ENCODE results near the gene PLEKHA7. TPM values are rescaled to one million over a fixed set of nuclear protein-coding genes. Genes with fewer than 3 reads are reported as not detected.
"Not testable (repeated sequence)": the region's sequence is repeated elsewhere in the genome, so short reads cannot be mapped to it uniquely, and the experiment has no call there.

Gene PLEKHA7
- total RNA-seq, 1 donor from 2014 or later: 4.8 TPM

DNA sequence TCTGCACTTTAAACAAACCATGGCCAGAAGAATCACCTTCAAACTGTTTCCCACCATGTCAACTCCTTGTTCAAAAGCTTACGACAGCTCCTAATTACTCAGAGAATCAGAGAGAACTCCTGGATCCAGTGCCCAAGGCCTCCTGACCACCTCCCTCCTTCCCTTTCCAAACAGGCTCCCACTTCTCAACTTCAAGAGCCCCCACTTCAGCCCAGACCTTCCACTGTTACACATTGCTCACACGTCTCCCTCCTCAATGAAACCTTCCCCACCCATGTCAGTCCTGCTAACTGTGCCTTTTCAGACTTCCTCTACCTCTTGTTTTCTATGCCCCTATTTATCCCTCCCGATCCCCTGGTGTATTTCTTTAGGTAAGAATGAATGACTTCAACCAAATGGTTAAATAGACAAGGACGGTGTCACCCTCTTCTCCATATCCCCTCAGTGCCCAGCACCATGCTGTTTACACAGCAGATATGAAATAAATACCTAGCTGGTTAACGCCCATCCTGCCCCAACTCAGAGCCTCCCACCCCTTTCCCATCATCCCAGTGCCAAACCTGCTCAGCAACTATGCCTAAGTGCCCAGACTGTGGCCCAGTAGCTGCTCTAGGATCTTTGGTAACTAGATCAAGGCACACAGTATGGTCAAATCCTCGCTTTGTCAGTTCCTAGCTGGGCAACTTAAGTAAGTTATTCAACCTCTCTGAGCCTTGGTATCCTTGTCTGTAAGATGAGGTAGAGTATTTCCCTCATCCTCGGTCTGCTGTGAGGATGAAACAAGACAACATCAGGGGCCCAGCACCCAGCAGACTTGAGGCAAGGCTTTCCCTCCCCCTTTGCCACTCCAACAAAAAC is 36.8 kb downstream of the PLEKHA7 start:
- no peak for DNase-seq (ENCODE audit: low read depth in 2 of 2)

DNA sequence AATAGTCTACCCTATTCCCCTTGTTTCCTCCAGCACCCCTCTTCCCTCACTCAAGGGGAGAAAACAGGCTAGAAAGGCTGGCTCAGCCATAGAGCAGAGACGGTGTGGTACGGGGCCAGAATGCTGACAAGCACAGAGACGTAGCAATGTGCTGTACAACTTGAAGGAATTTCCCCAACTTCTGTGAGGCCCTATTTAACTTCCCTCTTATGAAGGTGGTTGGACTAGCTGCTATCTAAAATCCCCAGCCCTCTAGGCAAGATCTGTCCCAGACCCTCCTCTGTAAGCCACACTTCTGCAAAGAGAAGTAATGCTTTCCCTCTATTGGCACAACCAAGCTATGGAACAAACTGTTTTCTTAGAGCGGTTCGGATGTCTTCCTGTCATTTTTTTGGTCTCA is 37.8 kb downstream of the PLEKHA7 start:
- no peak for DNase-seq (ENCODE audit: low read depth in 2 of 2)

DNA sequence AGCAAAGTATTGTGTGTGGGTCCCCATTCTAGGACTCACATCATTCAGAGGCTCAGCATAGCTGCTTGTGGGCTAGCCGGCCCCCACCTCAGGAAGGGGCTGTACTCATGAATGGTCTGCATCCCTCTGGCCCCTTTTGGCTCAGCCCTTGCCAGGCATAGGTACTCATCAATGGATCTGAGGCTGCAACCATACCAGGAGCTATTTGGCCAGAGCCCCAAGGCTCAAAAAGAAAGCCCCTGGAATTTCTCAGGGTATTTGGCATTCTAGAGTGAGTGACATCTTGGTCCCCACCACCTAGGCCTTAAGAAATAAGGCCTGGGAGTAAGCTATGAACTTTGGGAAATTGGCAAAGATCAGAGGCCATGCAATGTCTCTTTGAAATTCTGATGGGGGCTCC is 38.3 kb downstream of the PLEKHA7 start:
- no peak for DNase-seq (ENCODE audit: low read depth in 2 of 2)

DNA sequence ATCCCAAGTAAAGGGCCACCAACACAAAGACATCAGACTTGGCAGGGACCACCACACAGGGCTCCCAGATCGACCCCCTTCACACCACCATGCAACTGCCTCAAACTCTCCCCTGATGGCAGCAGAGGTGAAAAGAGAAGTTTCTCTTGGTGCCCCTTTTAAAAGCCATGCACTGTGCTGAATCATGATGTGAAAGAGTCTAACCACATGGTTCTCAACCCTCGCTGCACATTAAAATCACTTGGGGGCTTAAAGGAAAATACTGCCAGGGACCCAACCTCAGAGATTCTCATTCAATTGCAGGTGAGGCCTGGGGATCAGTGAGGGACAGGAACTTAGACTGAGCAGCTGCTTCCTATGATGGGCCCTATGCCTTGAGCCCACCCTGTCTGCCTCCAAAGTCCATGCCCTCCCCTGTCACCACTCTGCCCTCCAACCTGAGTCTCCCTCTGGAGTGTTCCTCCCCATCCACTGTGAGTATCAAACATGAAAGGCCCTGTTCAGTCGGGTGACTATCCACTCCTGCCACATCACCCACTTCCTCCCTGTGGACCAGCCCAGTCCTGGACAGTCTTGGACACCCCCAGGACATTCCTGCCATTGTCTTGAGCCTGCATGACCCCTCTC is 40.8 kb downstream of the PLEKHA7 start:
- no peak for DNase-seq (ENCODE audit: low read depth in 2 of 2)

DNA sequence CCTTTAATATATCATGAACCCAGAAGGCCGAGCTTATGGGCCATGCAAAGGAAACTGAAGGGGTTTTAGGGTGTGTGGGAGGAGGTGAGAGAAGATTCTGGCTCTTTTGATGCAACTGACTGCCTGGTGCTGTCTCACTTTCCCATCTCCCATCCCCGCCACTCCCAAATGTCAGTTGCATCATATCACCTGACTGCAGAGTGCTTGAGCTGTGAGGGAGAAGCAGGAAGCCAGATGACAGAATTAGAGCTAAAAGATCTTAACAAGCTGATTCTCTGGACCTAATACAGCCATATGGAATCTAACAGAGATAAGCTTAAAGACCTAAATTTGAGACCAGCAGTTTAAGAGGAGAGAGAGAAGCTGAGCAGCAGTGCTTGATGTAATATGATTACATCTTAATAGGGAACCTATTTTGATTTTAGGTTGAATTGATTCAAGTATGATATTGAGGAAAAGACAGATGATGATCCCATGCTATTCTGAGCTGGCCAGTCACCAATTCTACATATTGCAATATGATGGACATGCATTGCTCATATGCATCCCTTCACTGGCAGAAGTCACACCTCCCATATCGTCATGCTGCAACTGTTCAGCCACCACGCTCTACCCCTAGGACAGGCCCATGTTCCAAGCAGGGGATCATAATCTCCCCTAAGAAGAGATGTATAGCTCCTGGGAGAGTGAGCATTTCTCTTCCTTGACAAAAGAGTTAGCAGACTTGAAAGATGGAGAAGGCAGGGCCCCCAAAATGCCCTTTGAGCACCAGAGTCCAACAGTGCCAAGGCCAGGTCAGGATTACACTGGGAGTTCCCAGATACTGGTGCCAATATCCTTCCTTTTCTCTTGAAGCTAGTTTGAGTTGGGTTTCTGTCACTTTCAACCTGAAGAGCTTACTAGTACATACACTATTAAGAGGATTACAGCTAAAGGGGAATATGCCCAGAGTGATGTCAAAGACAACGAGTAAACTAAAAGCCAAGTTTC is 44.9 kb downstream of the PLEKHA7 start:
- no peak for DNase-seq (ENCODE audit: low read depth in 2 of 2)

DNA sequence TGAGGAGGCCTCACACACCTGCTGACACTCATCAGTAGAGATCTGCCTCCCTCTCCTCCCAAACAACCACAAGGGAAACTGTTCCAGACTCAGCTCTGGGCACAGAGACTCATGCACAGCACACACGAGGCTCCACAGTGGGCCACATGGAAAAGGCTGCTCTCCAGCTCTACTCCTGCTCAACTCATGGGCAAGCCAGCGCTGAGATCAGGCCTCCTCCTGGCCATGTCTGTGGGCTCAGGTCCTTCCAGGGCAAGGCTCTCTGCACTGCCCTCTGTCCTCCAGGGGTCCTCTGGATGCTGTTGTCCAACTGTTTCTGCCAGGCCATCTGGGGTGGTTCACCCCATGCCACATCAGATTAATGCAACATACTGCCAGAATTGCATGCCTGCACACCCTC is 46.0 kb downstream of the PLEKHA7 start:
- DNase-seq (ENCODE audit: low read depth in 2 of 2): no peak

DNA sequence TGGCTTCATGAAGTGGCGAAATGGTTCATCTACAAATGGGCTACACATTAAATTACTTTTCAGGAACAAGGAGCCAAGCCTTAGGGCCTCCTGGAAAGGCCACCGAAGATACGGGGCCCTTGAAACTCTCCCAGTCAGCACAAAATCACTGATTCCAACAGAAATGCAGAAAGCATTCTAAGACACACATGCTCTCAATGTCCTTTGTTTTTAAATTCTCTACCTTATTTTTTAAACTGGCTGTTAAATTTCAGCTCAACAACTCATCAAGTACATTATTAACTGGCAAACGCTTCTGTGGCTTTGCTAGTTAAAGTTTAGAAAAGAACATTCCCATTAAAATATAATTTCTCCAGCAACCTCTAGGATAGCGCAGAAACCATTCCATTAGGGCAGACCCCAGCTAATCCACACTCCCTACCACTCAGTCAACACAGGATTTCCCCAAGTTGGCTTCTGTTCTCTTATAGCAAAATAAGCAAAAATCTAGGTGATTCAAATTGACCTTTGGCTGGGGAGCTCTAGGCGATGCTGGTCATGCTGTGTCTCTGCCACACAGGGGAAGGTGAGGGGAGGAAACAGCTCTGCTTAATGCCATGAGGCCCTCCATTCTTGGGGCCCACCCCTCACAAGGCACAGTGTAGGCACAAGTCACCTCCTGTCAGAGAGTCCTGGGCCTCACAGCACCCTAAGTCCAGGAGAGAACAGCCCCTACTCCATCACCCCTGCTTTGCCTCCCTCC is 47.1 kb downstream of the PLEKHA7 start:
- DNase-seq (ENCODE audit: low read depth in 2 of 2): no peak

DNA sequence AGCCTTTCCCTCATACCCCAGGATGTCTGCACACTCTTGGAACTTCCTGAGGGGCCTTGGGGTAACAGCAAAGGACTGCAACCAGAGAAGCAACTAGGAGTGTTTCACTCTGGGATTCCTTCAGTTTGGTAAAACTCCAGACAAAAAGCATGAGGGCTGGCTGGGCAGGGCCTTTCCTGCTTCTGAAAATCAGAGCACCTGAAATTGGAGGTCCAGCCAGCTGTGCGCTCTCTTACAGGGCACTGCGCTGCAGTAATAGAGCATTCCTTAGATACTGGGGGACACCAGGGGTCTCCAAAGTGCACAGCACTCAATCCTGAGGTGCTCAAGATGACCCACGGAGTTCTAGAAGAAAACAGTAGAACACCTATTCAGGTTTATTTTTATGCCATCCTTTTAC is 49.7 kb downstream of the PLEKHA7 start:
- no peak for DNase-seq (ENCODE audit: low read depth in 2 of 2)

DNA sequence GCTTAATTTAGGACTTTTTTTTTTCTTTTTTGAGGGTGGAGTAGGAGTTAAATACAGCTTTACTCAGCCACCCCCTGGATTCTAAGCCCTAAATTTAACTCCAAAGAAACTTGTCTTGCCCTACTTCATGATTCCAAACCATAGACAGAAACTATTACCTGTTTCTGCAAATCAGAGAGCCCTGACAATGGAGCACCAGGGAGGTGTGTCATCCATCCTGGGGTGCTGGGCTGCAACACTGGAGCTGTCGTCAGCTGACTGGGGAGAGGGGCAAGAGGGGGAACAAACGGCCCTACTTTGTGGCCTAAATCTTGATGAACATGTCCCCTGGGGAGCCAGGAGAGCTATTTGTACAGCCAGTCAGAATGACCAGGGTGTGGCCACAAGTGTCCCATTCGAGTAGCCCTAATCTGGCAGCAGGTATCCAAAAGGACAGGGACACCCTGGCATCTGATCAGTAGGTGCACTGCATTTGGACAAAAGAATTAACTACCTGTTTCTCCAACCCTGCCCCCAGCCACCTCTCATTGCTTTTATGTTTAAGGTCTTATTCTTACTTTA is 50.8 kb downstream of the PLEKHA7 start:
- no peak for DNase-seq (ENCODE audit: low read depth in 2 of 2)

DNA sequence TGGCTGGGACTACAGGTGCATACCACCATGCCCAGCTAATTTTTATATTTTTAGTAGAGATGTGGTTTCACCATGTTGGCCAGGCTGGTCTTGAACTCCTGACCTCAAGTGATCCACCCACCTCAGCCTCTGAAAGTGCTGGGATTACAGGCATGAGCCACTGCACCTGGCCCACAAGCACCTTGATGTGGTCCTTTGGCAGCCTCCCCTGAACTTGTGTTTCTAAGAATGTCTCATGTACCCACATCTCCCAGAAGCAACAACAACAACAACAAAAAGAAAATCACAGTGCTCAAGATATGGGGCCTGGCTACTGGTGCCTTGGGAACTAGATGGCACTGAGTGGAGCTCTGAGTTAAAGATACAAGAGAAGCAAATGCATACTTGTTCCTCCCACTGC is 51.6 kb downstream of the PLEKHA7 start:
- DNase-seq (ENCODE audit: low read depth in 2 of 2): not testable (repeated sequence)

DNA sequence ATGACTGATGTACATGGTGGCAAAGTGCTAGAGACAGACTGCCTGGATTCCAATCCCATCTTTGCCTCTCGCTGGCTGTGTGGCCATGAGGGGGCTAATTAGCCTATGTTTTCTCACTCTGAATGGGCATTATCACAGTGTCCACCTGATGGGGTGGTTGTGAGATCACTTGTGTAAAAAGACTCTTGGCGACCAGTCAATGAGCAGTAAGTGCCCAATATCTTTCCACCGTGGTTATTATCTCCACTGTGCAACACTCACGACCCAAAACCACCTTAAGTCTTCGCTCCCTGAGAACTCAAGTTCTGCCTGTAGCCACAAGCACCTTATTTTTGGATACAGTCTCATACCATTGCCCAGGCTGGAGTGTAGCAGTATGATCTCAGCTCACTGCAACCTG is 52.1 kb downstream of the PLEKHA7 start:
- DNase-seq (ENCODE audit: low read depth in 2 of 2): no peak

DNA sequence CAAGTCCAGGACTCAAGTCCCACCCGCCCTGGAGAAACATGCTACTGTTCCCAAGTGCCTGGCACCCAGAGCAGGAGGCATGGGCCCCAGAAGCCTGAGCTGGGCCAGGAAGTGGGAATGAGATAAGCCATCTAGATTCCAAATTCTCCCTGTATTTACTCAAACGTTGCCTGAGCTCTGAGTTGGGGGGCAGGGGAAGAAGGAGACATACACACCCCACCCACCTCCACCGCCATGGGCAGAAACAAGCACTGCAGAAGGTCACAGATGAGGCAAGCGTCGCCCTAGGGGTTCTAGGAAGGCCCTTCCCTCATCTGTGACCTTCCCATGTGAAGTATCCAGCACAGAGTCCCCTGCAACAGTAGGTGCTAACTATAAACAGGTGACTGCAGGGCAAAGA is 54.0 kb downstream of the PLEKHA7 start:
- DNase-seq (ENCODE audit: low read depth in 2 of 2): no peak

DNA sequence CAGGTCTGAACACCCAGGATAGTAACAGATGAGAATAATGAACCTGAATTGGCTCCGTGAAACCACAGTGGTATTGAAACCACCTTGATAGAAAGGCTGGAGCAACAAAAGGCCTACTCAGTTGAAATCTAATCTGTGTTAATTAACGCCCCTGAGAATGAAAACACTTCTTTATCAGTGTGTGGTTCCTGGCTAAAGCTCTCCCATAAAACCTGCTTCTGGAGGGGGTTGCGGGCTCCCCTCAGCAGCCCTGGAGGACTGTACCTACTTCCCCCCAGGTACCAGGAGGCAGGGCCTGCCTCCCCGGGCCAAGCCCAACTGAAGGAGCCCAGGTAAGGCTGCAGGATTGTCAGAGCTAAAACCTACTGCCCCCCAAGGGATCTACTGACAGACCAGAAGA is 54.6 kb downstream of the PLEKHA7 start:
- DNase-seq (ENCODE audit: low read depth in 2 of 2): no peak

DNA sequence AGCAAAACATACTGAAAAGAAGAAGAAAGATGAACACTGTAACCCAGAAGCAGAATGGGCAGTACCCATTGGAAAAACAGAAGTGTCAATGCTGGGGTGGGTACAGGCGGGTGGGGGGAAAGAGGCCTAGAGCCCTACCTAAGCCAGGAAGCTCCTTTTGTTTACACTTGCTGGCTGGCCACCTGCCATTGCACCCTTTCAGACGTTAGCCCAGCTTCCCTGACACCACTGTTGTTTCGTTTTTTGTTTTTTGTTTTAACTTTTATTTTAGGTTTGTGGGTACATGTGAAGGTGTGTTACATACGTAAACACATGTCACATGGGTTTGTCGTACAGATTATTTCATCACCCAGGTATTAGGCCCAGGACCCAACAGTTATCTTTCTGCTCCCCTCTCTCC is 55.4 kb downstream of the PLEKHA7 start:
- DNase-seq (ENCODE audit: low read depth in 2 of 2): no peak

DNA sequence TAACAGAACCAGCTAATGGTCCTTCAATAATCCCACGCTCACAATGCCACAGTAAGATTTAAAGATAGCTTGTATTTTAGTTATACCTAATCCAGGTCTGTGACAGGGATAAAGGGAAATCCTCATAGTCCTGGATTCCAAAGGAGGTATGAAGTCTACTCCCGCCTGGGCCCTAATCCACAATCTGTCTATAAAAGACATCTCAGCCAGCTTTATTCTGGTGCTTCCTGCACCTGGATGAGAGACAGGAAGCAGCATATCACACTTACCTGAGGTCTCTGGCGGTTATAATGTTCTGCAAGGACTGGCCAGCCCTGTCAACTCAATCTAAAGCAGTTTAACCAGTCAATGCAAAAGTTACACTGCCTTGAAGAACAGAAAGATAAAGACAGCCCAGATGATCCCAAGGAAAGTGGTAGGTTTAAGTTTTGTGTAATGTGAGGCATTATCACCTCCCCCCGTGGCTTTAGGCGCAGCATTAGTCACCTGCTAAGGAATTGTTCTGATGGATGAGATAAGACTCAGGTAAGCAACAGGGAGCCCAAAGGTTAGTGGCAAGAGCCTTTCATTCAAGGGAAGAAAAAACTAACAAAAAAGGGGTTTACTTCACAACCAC is 57.6 kb downstream of the PLEKHA7 start:
- DNase-seq (ENCODE audit: low read depth in 2 of 2): no peak

DNA sequence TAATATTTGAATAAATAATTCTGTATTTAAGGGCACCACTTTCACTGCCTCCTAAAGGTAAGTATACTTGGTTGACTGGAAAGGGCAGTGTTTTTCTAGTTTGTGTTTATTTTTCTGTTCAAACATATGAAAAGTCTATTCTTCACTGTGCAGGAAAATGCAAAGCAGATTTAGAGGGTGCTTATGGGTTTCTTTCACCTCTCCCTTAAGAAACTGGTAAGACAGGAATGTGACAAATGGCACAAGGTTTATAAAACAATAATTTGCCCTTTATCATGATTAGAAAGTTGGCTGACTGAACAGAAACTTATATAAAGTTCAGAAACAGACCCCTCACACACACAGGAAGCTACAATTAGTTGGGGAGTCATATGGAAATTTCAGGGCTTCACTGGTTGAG is 60.6 kb downstream of the PLEKHA7 start:
- no peak for DNase-seq (ENCODE audit: low read depth in 2 of 2)

DNA sequence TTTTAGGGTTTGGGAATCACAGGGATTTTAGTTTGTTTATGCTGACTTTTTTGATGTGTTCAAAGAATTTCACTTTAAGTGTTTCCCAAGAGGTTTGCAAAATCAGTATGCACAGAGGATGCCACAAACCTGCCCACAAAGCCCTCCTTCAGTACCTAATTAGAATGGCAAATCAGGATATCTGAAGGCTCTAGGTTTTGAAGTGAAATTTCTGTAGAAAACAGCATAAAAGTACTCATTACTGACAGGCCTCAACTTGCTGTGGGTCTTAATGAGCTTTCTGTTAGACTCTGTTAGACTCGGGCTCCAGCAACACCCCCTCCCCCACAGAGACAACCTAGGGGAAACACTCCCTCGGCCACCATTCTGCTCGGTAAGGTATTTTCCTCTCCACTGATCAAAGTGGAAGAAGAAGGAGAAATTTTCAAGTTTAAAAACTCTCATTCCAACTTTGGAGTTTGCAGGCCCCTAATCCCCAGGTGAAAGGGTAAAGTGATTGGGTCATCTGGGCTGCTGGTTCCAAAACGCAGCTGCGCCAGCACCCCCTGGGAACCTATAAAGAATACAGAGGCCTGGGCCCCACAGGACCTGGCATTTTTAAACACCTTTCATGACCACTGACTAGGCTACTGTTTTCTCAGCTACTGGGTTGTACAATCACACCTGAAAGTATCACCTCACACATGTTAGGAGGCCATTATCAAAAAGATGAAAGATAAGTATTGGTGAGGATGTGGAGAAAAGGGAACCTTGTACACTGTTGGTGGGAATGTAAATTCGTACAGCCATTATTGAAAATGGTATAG is 67.5 kb downstream of the PLEKHA7 start:
- DNase-seq (ENCODE audit: low read depth in 2 of 2): no peak

DNA sequence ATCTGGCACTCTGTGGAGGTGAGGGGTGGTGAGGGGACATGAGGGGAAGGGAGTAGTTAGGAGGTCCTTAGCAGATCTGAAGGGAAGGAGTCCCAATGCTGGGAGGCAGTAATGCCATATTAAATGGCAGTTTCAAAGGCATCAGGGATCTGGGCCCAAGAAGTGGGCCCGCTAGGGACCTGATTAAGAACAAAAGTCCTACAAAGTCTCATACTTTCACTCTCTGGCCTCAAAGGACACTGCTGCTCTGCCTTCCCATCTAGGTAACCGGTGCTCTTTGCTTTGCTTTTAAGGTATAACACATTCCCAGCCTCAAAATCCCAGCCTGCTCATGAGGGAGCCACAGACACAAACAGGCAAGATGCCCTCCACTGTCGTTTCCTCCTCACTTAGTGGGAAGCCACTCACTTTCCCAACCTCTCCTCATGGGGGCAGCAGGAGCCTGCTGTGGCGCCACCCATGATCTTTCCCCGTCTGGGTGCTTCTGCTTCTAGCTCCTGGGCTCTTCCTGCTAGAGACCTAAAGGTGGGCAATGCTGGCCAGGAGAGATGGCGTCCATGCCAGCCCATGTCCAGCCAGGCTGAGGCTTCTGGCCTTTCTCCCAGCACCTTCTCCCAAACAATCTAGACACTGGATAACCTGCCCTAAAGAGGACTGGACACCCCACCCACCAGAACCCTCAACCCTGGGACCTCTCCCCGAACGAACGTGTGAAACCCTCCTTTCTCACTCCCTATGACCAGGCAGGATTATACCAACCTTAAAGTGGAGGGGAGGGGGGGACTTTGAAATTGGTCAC is 68.3 kb downstream of the PLEKHA7 start:
- peak; percentile 65 to 76 for DNase-seq (ENCODE audit: low read depth in 2 of 2)

DNA sequence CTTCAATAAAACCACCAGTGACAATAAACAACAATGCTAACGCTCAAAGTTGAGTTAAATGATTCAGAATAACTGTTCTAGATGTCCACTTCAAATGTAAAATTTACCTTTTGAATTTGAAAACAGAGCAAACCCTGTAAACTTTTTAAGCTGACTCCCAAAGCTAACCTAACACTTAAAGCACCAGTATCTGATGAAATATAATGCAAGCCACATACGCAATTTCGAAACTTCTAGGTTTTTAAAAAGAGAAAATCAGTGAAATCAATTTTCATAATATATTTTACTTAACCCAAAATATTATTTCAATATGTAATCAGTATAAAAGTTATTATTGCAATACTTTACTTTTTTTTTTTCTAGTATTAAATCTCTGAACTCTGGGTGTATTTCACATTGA is 71.3 kb downstream of the PLEKHA7 start:
- no peak for DNase-seq (ENCODE audit: low read depth in 2 of 2)

All from lung microvascular endothelial cell (primary cell).